RWPE1 (cell line): ENCODE measurements around the gene SLC25A21.

Experiments used
- CTCF ChIA-PET: fragments of 350-600 bp; sonication (Branson Sonifier 250); formaldehyde crosslinking; extraction: SDS; loops from one replicate; lab custom pipeline; 2021; lab: Yijun Ruan, JAX
- POLR2A ChIA-PET: fragments of 400-600 bp; formaldehyde crosslinking; extraction: SDS; loops from one replicate; lab custom pipeline; 2020; ENCODE audit warnings: antibody characterized with exemption; ENCODE audit not compliant: low non-redundant PET; lab: Yijun Ruan, JAX
- DNase-seq: peaks from one replicate; pipeline ENCODE4 v3.0.0; 2012; ENCODE audit warnings: low spot score
- H3K27ac ChIP-seq: fragments of 450-650 bp; 2 replicates; pipeline ENCODE4 v1.5.1; 2017
- TF ChIP-seq, protein P1 (sequence below): fragments of 450-650 bp; conservative IDR thresholded peaks from 2 replicates; pipeline ENCODE4 v1.5.1; 2017; ENCODE audit warnings: low read depth, mild to moderate bottlenecking

SLC25A21 gene

DNA sequence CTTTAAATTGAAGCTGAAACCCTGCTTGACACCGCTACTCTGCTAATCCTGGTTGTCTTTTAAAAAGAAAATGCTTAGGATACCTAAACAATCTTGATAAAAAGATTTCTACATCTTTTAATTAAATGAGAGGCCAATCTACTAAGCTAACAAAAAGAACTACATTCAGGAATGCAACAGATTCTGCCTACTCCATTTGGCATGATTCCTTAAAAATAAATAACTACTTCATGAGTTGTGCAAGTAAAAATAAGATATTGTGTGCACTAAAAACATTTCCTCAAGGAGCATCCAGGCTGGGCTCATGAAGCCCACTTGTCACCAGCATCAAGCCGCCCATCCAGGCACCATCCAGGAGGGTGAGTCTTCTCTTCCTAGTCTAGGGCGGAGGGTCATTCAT is 313.3 kb downstream of the SLC25A21 start:
- H3K27ac ChIP-seq: no peak overlapping the region
- ChIA-PET POLR2A (no interaction called here), CTCF (no interaction called here)
- DNase-seq: no peak
- TF ChIP-seq, protein P1, sequence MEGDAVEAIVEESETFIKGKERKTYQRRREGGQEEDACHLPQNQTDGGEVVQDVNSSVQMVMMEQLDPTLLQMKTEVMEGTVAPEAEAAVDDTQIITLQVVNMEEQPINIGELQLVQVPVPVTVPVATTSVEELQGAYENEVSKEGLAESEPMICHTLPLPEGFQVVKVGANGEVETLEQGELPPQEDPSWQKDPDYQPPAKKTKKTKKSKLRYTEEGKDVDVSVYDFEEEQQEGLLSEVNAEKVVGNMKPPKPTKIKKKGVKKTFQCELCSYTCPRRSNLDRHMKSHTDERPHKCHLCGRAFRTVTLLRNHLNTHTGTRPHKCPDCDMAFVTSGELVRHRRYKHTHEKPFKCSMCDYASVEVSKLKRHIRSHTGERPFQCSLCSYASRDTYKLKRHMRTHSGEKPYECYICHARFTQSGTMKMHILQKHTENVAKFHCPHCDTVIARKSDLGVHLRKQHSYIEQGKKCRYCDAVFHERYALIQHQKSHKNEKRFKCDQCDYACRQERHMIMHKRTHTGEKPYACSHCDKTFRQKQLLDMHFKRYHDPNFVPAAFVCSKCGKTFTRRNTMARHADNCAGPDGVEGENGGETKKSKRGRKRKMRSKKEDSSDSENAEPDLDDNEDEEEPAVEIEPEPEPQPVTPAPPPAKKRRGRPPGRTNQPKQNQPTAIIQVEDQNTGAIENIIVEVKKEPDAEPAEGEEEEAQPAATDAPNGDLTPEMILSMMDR: no peak

DNA sequence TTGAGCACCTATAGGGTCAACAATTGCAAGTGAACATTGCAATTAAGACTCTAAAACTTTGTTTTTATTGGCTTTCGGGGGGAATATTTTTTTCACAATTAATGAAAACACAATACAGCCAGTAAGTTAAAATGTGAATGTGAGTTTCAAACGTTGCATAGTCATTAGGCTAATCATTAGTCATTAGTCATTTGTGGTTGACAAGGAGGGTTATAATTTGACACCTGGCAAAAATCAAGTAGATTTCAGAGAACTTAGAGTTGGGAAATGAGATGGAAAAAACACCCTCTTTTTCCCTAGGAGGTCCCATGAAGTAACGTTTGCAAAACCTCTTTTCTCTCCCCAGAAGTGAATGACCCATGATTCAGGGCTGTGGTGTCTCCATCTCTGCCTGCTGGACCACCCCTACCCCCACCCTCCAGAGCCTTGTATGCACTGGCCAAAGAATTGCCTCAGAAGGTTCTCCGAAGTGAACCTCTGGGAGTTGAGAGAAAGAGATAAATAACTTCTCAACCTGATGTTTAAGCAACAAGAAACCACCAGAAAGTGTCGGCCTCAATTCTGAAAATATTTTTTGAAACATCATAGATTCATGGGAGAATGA is 314.5 kb downstream of the SLC25A21 start:
- POLR2A ChIA-PET: no interaction called here
- CTCF ChIA-PET: interaction anchor here (0.6 kb wide), 1 partner anchor 304 kb away, joined by 8 read pairs; no protein-coding TSS in a partner anchor
- DNase-seq: no peak
- TF ChIP-seq, protein P1: no peak
- no peak overlapping the region for H3K27ac ChIP-seq

DNA sequence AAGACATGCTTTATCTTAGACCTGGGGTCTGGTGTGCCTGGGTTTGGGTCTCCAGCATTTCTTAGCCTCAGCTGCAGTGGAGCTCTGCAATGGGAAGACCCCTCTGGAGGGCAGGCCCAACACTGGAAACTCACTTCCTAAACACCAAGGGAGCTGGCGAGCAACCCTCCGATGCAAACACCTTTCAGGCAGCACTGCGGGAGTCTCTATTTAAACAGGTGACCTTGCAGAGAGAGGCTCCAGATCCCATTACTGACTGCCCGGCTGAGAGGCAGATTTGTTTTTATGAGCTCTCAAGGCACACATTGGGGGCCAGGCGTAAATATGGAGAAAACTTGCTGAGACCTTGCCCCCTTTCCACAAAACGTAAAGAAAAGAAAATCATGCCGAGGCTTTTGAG is 315.3 kb downstream of the SLC25A21 start:
- no peak overlapping the region for H3K27ac ChIP-seq
- ChIA-PET CTCF (no interaction called here), POLR2A (no interaction called here)
- no peak for DNase-seq
- TF ChIP-seq, protein P1: no peak

DNA sequence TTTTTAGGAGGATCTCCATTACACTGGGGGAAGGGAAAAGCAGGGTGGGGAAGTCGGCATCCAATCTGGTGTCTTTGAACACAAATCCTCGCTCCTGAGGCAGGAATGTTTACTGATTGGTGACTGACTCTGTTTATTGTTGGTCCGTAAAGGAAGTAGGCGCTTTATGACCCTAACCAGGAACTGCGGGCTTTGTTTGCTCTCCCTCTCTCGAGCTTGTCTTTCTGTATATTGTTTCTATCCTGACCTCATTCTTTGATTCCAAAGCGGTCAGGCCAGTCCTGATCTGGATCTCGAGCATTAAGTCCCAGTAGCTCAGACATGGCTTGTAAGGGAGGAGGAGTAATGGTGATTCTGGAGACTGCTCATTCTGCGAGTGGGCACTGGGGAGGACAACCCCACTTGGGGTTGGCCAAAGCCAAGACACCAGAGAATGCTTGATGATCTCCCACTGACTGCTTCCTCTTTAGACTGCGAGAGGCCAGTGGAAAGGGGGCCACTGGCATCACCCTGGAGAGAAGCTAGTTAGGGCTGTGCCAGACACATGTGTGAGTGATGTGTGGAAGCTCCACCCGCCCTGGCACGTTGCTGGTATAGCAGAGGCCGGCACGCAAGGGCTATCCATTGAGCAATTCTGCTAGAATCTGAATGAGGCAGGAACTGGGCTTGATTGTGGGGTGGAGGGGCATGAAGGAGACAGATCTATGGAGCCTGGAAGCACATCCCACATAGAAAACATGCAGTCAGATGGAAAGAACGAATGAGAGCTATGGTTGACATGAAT is 316.1 kb downstream of the SLC25A21 start:
- no peak for DNase-seq
- H3K27ac ChIP-seq: no peak overlapping the region
- POLR2A ChIA-PET: no interaction called here
- CTCF ChIA-PET: interaction anchor here (0.5 kb wide), 1 partner anchor 83 kb away, joined by 3 read pairs; no protein-coding TSS in a partner anchor
- TF ChIP-seq, protein P1: no peak

DNA sequence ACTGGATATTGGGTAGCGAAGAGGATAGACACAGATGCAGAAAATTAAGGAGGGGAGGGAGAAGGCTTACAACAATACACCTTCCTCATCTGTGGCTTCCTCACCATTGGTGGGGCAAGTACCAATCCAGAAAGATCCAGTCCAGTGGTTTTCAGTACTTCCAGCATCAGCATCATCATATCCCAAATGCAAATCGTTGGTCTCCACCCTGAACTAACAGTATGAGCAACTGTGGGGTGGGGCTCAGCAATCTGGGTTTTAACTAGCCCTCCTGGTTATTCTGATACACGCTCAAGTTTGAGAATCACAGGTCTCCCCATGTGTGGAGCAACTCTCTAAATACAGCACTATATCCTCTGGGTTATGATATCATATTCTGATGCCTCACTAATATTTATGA is 317.0 kb downstream of the SLC25A21 start:
- DNase-seq: no peak
- H3K27ac ChIP-seq: no peak overlapping the region
- ChIA-PET CTCF (no interaction called here), POLR2A (no interaction called here)
- TF ChIP-seq, protein P1: no peak

DNA sequence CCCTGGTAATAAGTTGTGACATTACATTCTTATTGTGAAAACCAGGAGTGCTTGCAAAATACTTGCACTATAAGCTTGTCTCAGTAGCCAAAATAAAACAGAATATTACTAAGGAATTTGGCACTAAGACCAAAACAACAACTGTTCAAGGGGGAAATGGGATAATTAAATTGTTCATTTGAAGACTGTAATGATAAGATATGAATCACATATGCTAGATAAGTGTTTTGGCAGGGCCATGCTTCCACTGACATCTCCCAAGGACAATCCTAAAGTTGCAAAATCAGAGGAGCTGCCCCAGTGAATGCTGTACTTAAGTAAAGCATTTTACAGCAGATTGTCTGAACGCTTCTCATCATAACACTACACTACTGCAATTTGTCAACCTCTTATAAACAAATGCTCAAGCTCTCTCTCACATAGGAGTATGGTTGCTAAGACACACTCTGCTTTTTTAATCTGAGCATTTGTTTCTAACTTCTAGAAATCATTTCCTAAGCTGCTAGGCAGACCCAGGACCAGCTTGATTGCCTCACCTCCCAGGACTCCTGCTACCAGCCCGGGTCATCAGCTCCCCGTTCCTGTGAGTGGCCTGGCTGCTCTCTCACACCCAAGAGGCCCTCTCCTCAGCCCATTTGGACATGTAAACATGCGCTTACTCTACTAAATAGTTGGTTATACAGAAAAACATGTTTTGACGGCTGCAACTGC is 319.3 kb downstream of the SLC25A21 start:
- DNase-seq: no peak
- TF ChIP-seq, protein P1: no peak
- ChIA-PET CTCF (no interaction called here), POLR2A (no interaction called here)
- H3K27ac ChIP-seq: no peak overlapping the region
